Mesenchymal stem cell (in vitro differentiated cells and primary cell): ENCODE results near the gene DENND1B. TPM values are rescaled to one million over a fixed set of nuclear protein-coding genes. Genes with fewer than 3 reads are reported as not detected.

ENCODE experiments used
- DNase-seq: peaks from one replicate; pipeline ENCODE4 v3.0.0-alpha.2; 2013
- H2AFZ ChIP-seq: one replicate; pipeline ENCODE4 v1.6.1; 2013; ENCODE audit warnings: low read depth, mild to moderate bottlenecking, control low read depth, inconsistent platforms, low read length, moderate library complexity
- H2AK5ac ChIP-seq: 2 replicates; pipeline ENCODE4 v1.6.1; 2013; ENCODE audit warnings: low read length, moderate library complexity, mild to moderate bottlenecking, inconsistent platforms; ENCODE audit not compliant: severe bottlenecking
- H2BK120ac ChIP-seq: one replicate; pipeline ENCODE4 v1.6.1; 2013; ENCODE audit warnings: low read depth, mild to moderate bottlenecking, inconsistent platforms, low read length, moderate library complexity
- H2BK12ac ChIP-seq, 2 experiments: one replicate each; pipeline ENCODE4 v1.6.1; 2013; ENCODE audit warnings: inconsistent platforms in 2 of 2, low read length in 2 of 2, mild to moderate bottlenecking in 2 of 2, moderate library complexity in 2 of 2, control low read depth in 1 of 2
- H2BK15ac ChIP-seq: one replicate; pipeline ENCODE4 v1.6.1; 2013; ENCODE audit warnings: mild to moderate bottlenecking, low read depth, inconsistent platforms; ENCODE audit not compliant: poor library complexity, severe bottlenecking
- H2BK5ac ChIP-seq: 2 replicates; pipeline ENCODE4 v1.6.1; 2013; ENCODE audit warnings: low read depth, mild to moderate bottlenecking, low read length, control low read depth, inconsistent platforms; ENCODE audit not compliant: poor library complexity, severe bottlenecking
- H3K14ac ChIP-seq, 2 experiments: one replicate each; pipeline ENCODE4 v1.6.1; 2013; ENCODE audit warnings: inconsistent platforms in 2 of 2, low read length in 2 of 2, control low read depth in 1 of 2, mild to moderate bottlenecking in 1 of 2, moderate library complexity in 1 of 2
- H3K18ac ChIP-seq, 2 experiments: one replicate each; pipeline ENCODE4 v1.6.1; 2013; ENCODE audit warnings: inconsistent platforms in 2 of 2, low read length in 2 of 2, control low read depth in 1 of 2, low read depth in 1 of 2, mild to moderate bottlenecking in 1 of 2
- H3K23ac ChIP-seq, 2 experiments: one replicate each; pipeline ENCODE4 v1.6.1; 2013; ENCODE audit warnings: inconsistent platforms in 2 of 2, low read length in 2 of 2, mild to moderate bottlenecking in 2 of 2, moderate library complexity in 2 of 2, control low read depth in 1 of 2
- H3K27ac ChIP-seq: 2 replicates; pipeline ENCODE4 v1.5.1; 2013; ENCODE audit warnings: mild to moderate bottlenecking, moderate library complexity, low read length, control low read depth, inconsistent platforms; ENCODE audit not compliant: poor library complexity, severe bottlenecking
- H3K27me3 ChIP-seq, 2 experiments: 2 replicates each; pipeline versions ENCODE4 v1.6.1 to v1.7.0; 2013; ENCODE audit warnings: low read length in 2 of 2, mild to moderate bottlenecking in 2 of 2, moderate library complexity in 2 of 2, control low read depth in 1 of 2, inconsistent platforms in 1 of 2; ENCODE audit not compliant: control insufficient read depth in 1 of 2, insufficient read depth in 1 of 2
- H3K36me3 ChIP-seq, 2 experiments: 2 replicates each; pipeline versions ENCODE4 v1.6.1 to v1.7.0; 2013; ENCODE audit warnings: low read length in 2 of 2, control low read depth in 1 of 2, inconsistent platforms in 1 of 2, low read depth in 1 of 2, mild to moderate bottlenecking in 1 of 2; ENCODE audit not compliant: insufficient read depth in 2 of 2, control insufficient read depth in 1 of 2
- H3K4ac ChIP-seq, 2 experiments: one replicate each; pipeline ENCODE4 v1.6.1; 2013; ENCODE audit warnings: inconsistent platforms in 2 of 2, low read length in 2 of 2, mild to moderate bottlenecking in 2 of 2, moderate library complexity in 2 of 2, control low read depth in 1 of 2, low read depth in 1 of 2
- H3K4me1 ChIP-seq: 2 replicates; pipeline ENCODE4 v1.6.1; 2013; ENCODE audit warnings: low read depth, low read length, control low read depth; ENCODE audit not compliant: control insufficient read depth, insufficient read depth
- H3K4me2 ChIP-seq: 2 replicates; pipeline ENCODE4 v1.6.1; 2013; ENCODE audit warnings: low read length, mild to moderate bottlenecking, inconsistent platforms; ENCODE audit not compliant: poor library complexity, severe bottlenecking
- H3K4me3 ChIP-seq, 2 experiments: 2 replicates each; pipeline versions ENCODE4 v1.5.1 to v1.7.0; 2013; ENCODE audit warnings: low read length in 2 of 2, mild to moderate bottlenecking in 2 of 2, control low read depth in 1 of 2, low read depth in 1 of 2; ENCODE audit not compliant: insufficient read depth in 1 of 2
- H3K79me1 ChIP-seq: replicated peaks from 2 replicates; pipeline ENCODE4 v1.6.1; 2013; ENCODE audit warnings: mild to moderate bottlenecking, control low read depth, low read length, inconsistent platforms; ENCODE audit not compliant: poor library complexity, severe bottlenecking
- H3K9ac ChIP-seq: 2 replicates; pipeline ENCODE4 v1.7.0; 2013; ENCODE audit warnings: mild to moderate bottlenecking, low read length, moderate library complexity
- H3K9me3 ChIP-seq: 2 replicates; pipeline ENCODE4 v1.7.0; 2013; ENCODE audit warnings: mild to moderate bottlenecking, low read length; ENCODE audit not compliant: control insufficient read depth
- H4K8ac ChIP-seq: one replicate; pipeline ENCODE4 v1.6.1; 2013; ENCODE audit warnings: inconsistent platforms, mild to moderate bottlenecking, low read length, moderate library complexity
- H4K91ac ChIP-seq: one replicate; pipeline ENCODE4 v1.6.1; 2013; ENCODE audit warnings: mild to moderate bottlenecking, low read length, inconsistent platforms
- WGBS: methylation state at CpG from one replicate; pipeline ENCODE4 v1.1.7; 2013; ENCODE audit warnings: mixed read lengths; 5-methylcytosine and 5-hydroxymethylcytosine counted together
- small RNA-seq: library from polyadenylated mRNA; stranded (forward); fragments of <200 nt; extraction: miRNeasy Mini kit (QIAGEN cat#:217004); gene quantifications from one replicate; pipeline ENCODE3, GENCODE V24; 2013; ENCODE audit warnings: low read depth

The DENND1B gene

GRCh38 chr1:197462539-197462938, 312.7 kb downstream of the DENND1B start:
- no peak overlapping the region for H2AK5ac ChIP-seq
- no peak overlapping the region for H3K27ac ChIP-seq
- H3K9ac ChIP-seq, result no peak overlapping the region
- H2BK120ac ChIP-seq, result no peak overlapping the region
- no peaks in the 10 kb centered on the region for H3K79me1 ChIP-seq
- H3K9me3 ChIP-seq, result no peaks in the 10 kb centered on the region
- H3K4me3 ChIP-seq, result no peak overlapping the region
- H2BK5ac ChIP-seq, result no peak overlapping the region
- no peak for DNase-seq
- WGBS, result 92% methylated on average over 1 of the region's 5 CpGs
- no peaks in the 10 kb centered on the region for H3K4me1 ChIP-seq
- H4K8ac ChIP-seq, result no peak overlapping the region
- no peak overlapping the region for H2BK12ac ChIP-seq
- no peaks in the 10 kb centered on the region for H3K36me3 ChIP-seq
- H3K27me3 ChIP-seq, result no peaks in the 10 kb centered on the region
- no peak overlapping the region for H2BK15ac ChIP-seq
- H3K18ac ChIP-seq, result no peak overlapping the region
- no peak overlapping the region for H3K23ac ChIP-seq
- H3K4me2 ChIP-seq, result no peak overlapping the region
- H3K14ac ChIP-seq, result no peak overlapping the region
- no peak overlapping the region for H4K91ac ChIP-seq
- no peak overlapping the region for H2AFZ ChIP-seq
- H3K4ac ChIP-seq, result no peak overlapping the region

Small RNA genes lying within 50 kb of the gene (small RNA-seq; reads per million reads assigned to genes)
- gene RF00019, result not detected
